ENCODE results near the gene PLEKHG5.

Gene PLEKHG5

GRCh38 chr1:6509220-6509918 lies 17.9 kb upstream of the PLEKHG5 start:
- no peak for DNase-seq (ENCODE audit: low spot score)

- DNase-seq (ENCODE audit: low spot score), result no peak
Observed at GRCh38 chr1:6508816-6509189, 17.3 kb upstream of the PLEKHG5 start.

GRCh38 chr1:6508154-6508815 lies 16.8 kb upstream of the PLEKHG5 start:
- no peak for DNase-seq (ENCODE audit: low spot score)

- DNase-seq (ENCODE audit: low spot score), result no peak
Observed at GRCh38 chr1:6507461-6507911, 16.0 kb upstream of the PLEKHG5 start.

- DNase-seq (ENCODE audit: low spot score), result no peak
Observed at GRCh38 chr1:6507037-6507428, 15.6 kb upstream of the PLEKHG5 start.

GRCh38 chr1:6506210-6507036 lies 15.0 kb upstream of the PLEKHG5 start:
- no peak for DNase-seq (ENCODE audit: low spot score)

- no peak for DNase-seq (ENCODE audit: low spot score)
Observed at GRCh38 chr1:6505367-6506209, 14.1 kb upstream of the PLEKHG5 start.

- no peak for DNase-seq (ENCODE audit: low spot score)
Observed at GRCh38 chr1:6504887-6505286, 13.4 kb upstream of the PLEKHG5 start.

GRCh38 chr1:6503884-6504602 lies 12.6 kb upstream of the PLEKHG5 start:
- no peak for DNase-seq (ENCODE audit: low spot score)

GRCh38 chr1:6502000-6502891 lies 10.8 kb upstream of the PLEKHG5 start:
- DNase-seq (ENCODE audit: low spot score), result no peak

- no peak for DNase-seq (ENCODE audit: low spot score)
Observed at GRCh38 chr1:6501279-6501813, 9.9 kb upstream of the PLEKHG5 start.

GRCh38 chr1:6500544-6501278 lies 9.2 kb upstream of the PLEKHG5 start:
- no peak for DNase-seq (ENCODE audit: low spot score)

- DNase-seq (ENCODE audit: low spot score), result no peak
Observed at GRCh38 chr1:6499296-6499695, 7.8 kb upstream of the PLEKHG5 start.

GRCh38 chr1:6498576-6499111 lies 7.2 kb upstream of the PLEKHG5 start:
- DNase-seq (ENCODE audit: low spot score), result no peak

GRCh38 chr1:6497867-6498575 lies 6.6 kb upstream of the PLEKHG5 start:
- no peak for DNase-seq (ENCODE audit: low spot score)

GRCh38 chr1:6497215-6497866 lies 5.9 kb upstream of the PLEKHG5 start:
- peak; percentile 53 for DNase-seq (ENCODE audit: low spot score)

GRCh38 chr1:6496890-6497214 lies 5.4 kb upstream of the PLEKHG5 start:
- DNase-seq (ENCODE audit: low spot score), result no peak

- no peak for DNase-seq (ENCODE audit: low spot score)
Observed at GRCh38 chr1:6496365-6496721, 4.9 kb upstream of the PLEKHG5 start.
